ENCODE data around the gene PDE8A. TPM values are rescaled to one million over a fixed set of nuclear protein-coding genes. Genes with fewer than 3 reads are reported as not detected.

PDE8A gene
- total and polyA plus RNA-seq, 10 of the 15 experiments (the other 5 are each of a cell fraction or from before 2014, with no cell fraction given): 6.7 to 69.2 (median 27.2) TPM

GRCh38 chr15:85063522-85064079 is 81.9 kb downstream of the PDE8A start:
- Histone ChIP-seq H3K27ac (ENCODE audit: control insufficient read depth, insufficient read depth) (no peak overlapping the region), H3K79me2 (ENCODE audit: control insufficient read depth, insufficient read depth, low read length) (peaks cover 6% of the 10 kb centered on the region), H3K36me3 (ENCODE audit: control insufficient read depth in 2 of 2, insufficient read depth in 2 of 2, low read length in 1 of 2) (peaks cover 4 to 10% of the 10 kb centered on the region in 2 experiments; a peak in 3 of 4 replicates), H3K4me1 (ENCODE audit: control insufficient read depth, insufficient read depth, low read length) (no peaks in the 10 kb centered on the region), H3K9me3 (replicated peaks; ENCODE audit: control insufficient read depth, insufficient read depth, low read length) (peaks cover 5% of the 10 kb centered on the region; the same call in 2 of the 3 replicates), H4K20me1 (ENCODE audit: control insufficient read depth, insufficient read depth) (no peaks in the 10 kb centered on the region), H3K9ac (ENCODE audit: control insufficient read depth, insufficient read depth, low read length) (no peak overlapping the region), H3K27me3 (replicated peaks in 1 of 2; ENCODE audit: control insufficient read depth in 2 of 2, insufficient read depth in 2 of 2, low read length in 1 of 2) (no peaks in the 10 kb centered on the region), H3K4me3 (no peak overlapping the region), H2AFZ (ENCODE audit: control insufficient read depth, low read depth, low read length) (no peak overlapping the region), H3K4me2 (ENCODE audit: control insufficient read depth, insufficient read depth) (no peak overlapping the region)
- POLR2A ChIA-PET: no interaction called here
- CTCF ChIA-PET: interaction anchor here (0.6 kb wide), 1 partner anchor 22 kb away, joined by 3 read pairs; no protein-coding TSS in a partner anchor
- no peak for ATAC-seq
- RAD21 ChIA-PET (ENCODE audit: unreplicated experiment): no interaction called here
- TF ChIP-seq, protein P1, sequence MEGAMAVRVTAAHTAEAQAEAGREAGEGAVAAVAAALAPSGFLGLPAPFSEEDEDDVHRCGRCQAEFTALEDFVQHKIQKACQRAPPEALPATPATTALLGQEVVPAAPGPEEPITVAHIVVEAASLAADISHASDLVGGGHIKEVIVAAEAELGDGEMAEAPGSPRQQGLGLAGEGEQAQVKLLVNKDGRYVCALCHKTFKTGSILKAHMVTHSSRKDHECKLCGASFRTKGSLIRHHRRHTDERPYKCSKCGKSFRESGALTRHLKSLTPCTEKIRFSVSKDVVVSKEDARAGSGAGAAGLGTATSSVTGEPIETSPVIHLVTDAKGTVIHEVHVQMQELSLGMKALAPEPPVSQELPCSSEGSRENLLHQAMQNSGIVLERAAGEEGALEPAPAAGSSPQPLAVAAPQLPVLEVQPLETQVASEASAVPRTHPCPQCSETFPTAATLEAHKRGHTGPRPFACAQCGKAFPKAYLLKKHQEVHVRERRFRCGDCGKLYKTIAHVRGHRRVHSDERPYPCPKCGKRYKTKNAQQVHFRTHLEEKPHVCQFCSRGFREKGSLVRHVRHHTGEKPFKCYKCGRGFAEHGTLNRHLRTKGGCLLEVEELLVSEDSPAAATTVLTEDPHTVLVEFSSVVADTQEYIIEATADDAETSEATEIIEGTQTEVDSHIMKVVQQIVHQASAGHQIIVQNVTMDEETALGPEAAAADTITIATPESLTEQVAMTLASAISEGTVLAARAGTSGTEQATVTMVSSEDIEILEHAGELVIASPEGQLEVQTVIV (IDR thresholded peaks at IDR 0.05; ENCODE audit: borderline replicate concordance, partially characterized antibody): no peak
- SMC1A ChIA-PET (ENCODE audit: uncharacterized antibody, unreplicated experiment): interaction anchor here (0.6 to 2.2 kb wide), 6 partner anchors 9 to 191 kb away, joined by 3 to 9 read pairs (median 3); no protein-coding TSS in a partner anchor
- no TSS peak for BruUV-seq (replicated peaks)
- WGBS (ENCODE audit: insufficient coverage, insufficient replicate concordance, low lambda C conversion rate, missing lambda C conversion rate): 96% methylated on average over 1 of the region's 1 CpG
- intact Hi-C loops (cut with micrococcal nuclease; ENCODE audit: unreplicated experiment): no loop called here
- FAIRE-seq: no peak
- in situ Hi-C loops (cut with MboI): no loop called here
- no peak for DNase-seq (ENCODE audit: low read depth, low spot score)

DNA sequence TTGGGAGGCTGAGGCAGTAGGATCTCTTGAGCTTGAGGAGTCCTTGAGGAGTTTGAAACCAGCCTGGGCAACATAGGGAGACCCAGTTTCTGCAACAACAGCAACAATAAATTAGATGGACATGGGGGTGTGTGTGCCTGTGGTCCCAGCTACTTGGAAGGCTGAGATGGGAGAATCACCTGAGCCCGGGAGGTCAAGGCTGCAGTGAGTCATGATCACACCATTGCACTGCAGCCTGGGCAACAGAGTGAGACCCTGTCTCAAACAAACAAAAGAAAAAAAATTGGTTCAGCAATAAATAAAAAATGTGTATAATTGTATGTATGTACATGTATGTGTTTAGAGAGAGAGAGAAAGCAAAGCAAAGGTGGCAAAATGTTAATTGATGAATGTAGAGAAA is 83.1 kb downstream of the PDE8A start:
- SMC1A ChIA-PET (ENCODE audit: uncharacterized antibody, unreplicated experiment): interaction anchor here (1.2 to 2.2 kb wide), 2 partner anchors 8 to 11 kb away, joined by 3 to 9 read pairs; no protein-coding TSS in a partner anchor
- no peak for FAIRE-seq
- TF ChIP-seq ZNF24 (IDR thresholded peaks at IDR 0.05) (no peak), GATAD2B (conservative IDR thresholded peaks at IDR 0.05; ENCODE audit: low read depth) (no peak), ZBTB4 (CRISPR knock-in tag; IDR thresholded peaks at IDR 0.05) (no peak), ZNF384 (IDR thresholded peaks at IDR 0.05; ENCODE audit: borderline replicate concordance, low read depth, low read length) (no peak), EGR1 (IDR thresholded peaks at IDR 0.05; ENCODE audit: borderline replicate concordance in 1 of 2, low read depth in 2 of 2, low read length in 2 of 2) (no peak)
- TF ChIP-seq, protein P2, sequence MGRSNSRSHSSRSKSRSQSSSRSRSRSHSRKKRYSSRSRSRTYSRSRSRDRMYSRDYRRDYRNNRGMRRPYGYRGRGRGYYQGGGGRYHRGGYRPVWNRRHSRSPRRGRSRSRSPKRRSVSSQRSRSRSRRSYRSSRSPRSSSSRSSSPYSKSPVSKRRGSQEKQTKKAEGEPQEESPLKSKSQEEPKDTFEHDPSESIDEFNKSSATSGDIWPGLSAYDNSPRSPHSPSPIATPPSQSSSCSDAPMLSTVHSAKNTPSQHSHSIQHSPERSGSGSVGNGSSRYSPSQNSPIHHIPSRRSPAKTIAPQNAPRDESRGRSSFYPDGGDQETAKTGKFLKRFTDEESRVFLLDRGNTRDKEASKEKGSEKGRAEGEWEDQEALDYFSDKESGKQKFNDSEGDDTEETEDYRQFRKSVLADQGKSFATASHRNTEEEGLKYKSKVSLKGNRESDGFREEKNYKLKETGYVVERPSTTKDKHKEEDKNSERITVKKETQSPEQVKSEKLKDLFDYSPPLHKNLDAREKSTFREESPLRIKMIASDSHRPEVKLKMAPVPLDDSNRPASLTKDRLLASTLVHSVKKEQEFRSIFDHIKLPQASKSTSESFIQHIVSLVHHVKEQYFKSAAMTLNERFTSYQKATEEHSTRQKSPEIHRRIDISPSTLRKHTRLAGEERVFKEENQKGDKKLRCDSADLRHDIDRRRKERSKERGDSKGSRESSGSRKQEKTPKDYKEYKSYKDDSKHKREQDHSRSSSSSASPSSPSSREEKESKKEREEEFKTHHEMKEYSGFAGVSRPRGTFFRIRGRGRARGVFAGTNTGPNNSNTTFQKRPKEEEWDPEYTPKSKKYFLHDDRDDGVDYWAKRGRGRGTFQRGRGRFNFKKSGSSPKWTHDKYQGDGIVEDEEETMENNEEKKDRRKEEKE (IDR thresholded peaks at IDR 0.05): no peak

More for the DNA sequence above, 83.1 kb downstream of the PDE8A start:
- no peak for DNase-seq (ENCODE audit: low read depth, low spot score)
- in situ Hi-C loops (cut with MboI): no loop called here
- intact Hi-C loops (cut with micrococcal nuclease; ENCODE audit: unreplicated experiment): no loop called here
- ChIA-PET CTCF (no interaction called here), POLR2A (no interaction called here), RAD21 (ENCODE audit: unreplicated experiment) (no interaction called here)
- Histone ChIP-seq H2AFZ (ENCODE audit: control insufficient read depth, low read depth, low read length) (no peak overlapping the region), H3K79me2 (ENCODE audit: control insufficient read depth, insufficient read depth, low read length) (peaks cover 6% of the 10 kb centered on the region), H3K36me3 (ENCODE audit: control insufficient read depth in 2 of 2, insufficient read depth in 2 of 2, low read length in 1 of 2) (peaks cover 4 to 10% of the 10 kb centered on the region in 2 experiments; a peak in 3 of 4 replicates), H3K27me3 (replicated peaks in 1 of 2; ENCODE audit: control insufficient read depth in 2 of 2, insufficient read depth in 2 of 2, low read length in 1 of 2) (no peaks in the 10 kb centered on the region), H3K4me1 (ENCODE audit: control insufficient read depth, insufficient read depth, low read length) (no peaks in the 10 kb centered on the region), H3K27ac (ENCODE audit: control insufficient read depth, insufficient read depth) (no peak overlapping the region), H3K9me3 (replicated peaks; ENCODE audit: control insufficient read depth, insufficient read depth, low read length) (peaks cover 2% of the 10 kb centered on the region; the same call in 1 of the 3 replicates), H3K9ac (ENCODE audit: control insufficient read depth, insufficient read depth, low read length) (no peak overlapping the region), H3K4me3 (no peak overlapping the region), H3K4me2 (ENCODE audit: control insufficient read depth, insufficient read depth) (no peak overlapping the region), H4K20me1 (ENCODE audit: control insufficient read depth, insufficient read depth) (no peaks in the 10 kb centered on the region)
- no peak for ATAC-seq
- no TSS peak for BruUV-seq (replicated peaks)
- 0% methylated on average over 1 of the region's 1 CpG for WGBS (ENCODE audit: insufficient coverage, insufficient replicate concordance, low lambda C conversion rate, missing lambda C conversion rate)
